HCT116 (cell line): ENCODE data around the gene F7. TPM values are rescaled to one million over a fixed set of nuclear protein-coding genes. Genes with fewer than 3 reads are reported as not detected.

Experiments used
- ATAC-seq: fragments of 200-7000 bp; cut with Tn5 transposase; 2 replicates; pipeline ENCODE4 v1.9.1; 2020; ENCODE audit warnings: mild to moderate bottlenecking, moderate library complexity
- BruUV-seq: library from RNA; stranded (reverse); fragments of 400-500 nt; replicated peaks from 2 replicates; lab custom pipeline; 2021; lab: Mats Ljungman, UMichigan
- CTCF ChIA-PET: fragments of 300-600 bp; sonication (Branson Sonifier 250); formaldehyde crosslinking; loops from one replicate; lab custom pipeline; 2021; ENCODE audit warnings: antibody characterized with exemption; lab: Charles Lee
- POLR2A ChIA-PET: fragments of 300-600, 350-600 bp; sonication (Branson Sonifier 250); formaldehyde crosslinking; loops from one replicate; lab custom pipeline; 2021; ENCODE audit warnings: antibody characterized with exemption; lab: Charles Lee
- RAD21 ChIA-PET, 2 experiments: fragments of 300-600 bp; sonication (Branson Sonifier 250); formaldehyde crosslinking; loops; one replicate each; lab custom pipeline; 2023; ENCODE audit warnings: low total read pairs in 2 of 2; ENCODE audit not compliant: uncharacterized antibody in 2 of 2, unreplicated experiment in 2 of 2, low non-redundant PET in 1 of 2; lab: Charles Lee
- DNase-seq: peaks from one replicate; pipeline ENCODE4 v3.0.0-alpha.2; 2010; ENCODE audit warnings: low read depth, low spot score
- H2AFZ ChIP-seq: fragments of 200-600 bp; shearing (Covaris generic), sonication (generic); 2 replicates; pipeline ENCODE4 v1.6.1; 2017; ENCODE audit warnings: low read depth, mixed run types, mixed read lengths, antibody characterized with exemption, low read length; ENCODE audit not compliant: poor library complexity, severe bottlenecking
- H3K27ac ChIP-seq: 2 replicates; pipeline ENCODE4 v1.5.1; 2012; ENCODE audit warnings: low read depth, low read length
- H3K27me3 ChIP-seq: fragments of 200-600 bp; sonication (generic); 2 replicates; pipeline ENCODE4 v1.6.1; 2016; ENCODE audit warnings: mixed run types, low read length, mixed read lengths; ENCODE audit not compliant: insufficient read depth
- H3K36me3 ChIP-seq, 2 experiments: fragments of 200-500 bp in 1 of 2; fragments of 200-600 bp in 1 of 2; sonication (Bioruptor generic) in 1 of 2; sonication (generic) in 1 of 2; 2 replicates each; pipeline versions ENCODE4 v1.5.1 to v1.6.1; 2014 to 2016; ENCODE audit warnings: low read length in 2 of 2, inconsistent platforms in 1 of 2, mixed read lengths in 1 of 2, mixed run types in 1 of 2; ENCODE audit not compliant: insufficient read depth in 2 of 2, control insufficient read depth in 1 of 2
- H3K4me1 ChIP-seq, 2 experiments: fragments of 200-600 bp in 1 of 2; sonication (generic) in 1 of 2; 2 replicates each; pipeline versions ENCODE4 v1.5.1 to v1.6.1; 2012 to 2017; ENCODE audit warnings: low read length in 2 of 2, inconsistent platforms in 1 of 2, mild to moderate bottlenecking in 1 of 2, mixed read lengths in 1 of 2, mixed run types in 1 of 2, moderate library complexity in 1 of 2; ENCODE audit not compliant: insufficient read depth in 2 of 2, control insufficient read depth in 1 of 2
- H3K4me2 ChIP-seq: fragments of 200-600 bp; sonication (generic); 2 replicates; pipeline ENCODE4 v1.6.1; 2017; ENCODE audit warnings: mixed run types, low read length, mixed read lengths
- H3K4me3 ChIP-seq, 2 experiments: fragments of 200-600 bp in 1 of 2; sonication (generic) in 1 of 2; replicated peaks in 1 of 2; 2 replicates each; pipeline ENCODE4 v1.5.1; 2011 to 2016; ENCODE audit warnings: low read length in 2 of 2, control low read depth in 1 of 2, low read depth in 1 of 2, mild to moderate bottlenecking in 1 of 2, mixed read lengths in 1 of 2, mixed run types in 1 of 2
- H3K79me2 ChIP-seq: fragments of 200-600 bp; sonication (generic); 2 replicates; pipeline ENCODE4 v1.6.1; 2017; ENCODE audit warnings: mild to moderate bottlenecking, mixed run types, low read length, moderate library complexity, mixed read lengths; ENCODE audit not compliant: insufficient read depth
- H3K9ac ChIP-seq: fragments of 200-600 bp; sonication (generic); 2 replicates; pipeline ENCODE4 v1.6.1; 2016; ENCODE audit warnings: low read length, mixed read lengths
- H3K9me2 ChIP-seq: fragments of 200-600 bp; sonication (generic), shearing (Covaris generic); 2 replicates; pipeline ENCODE4 v1.6.1; 2017; ENCODE audit warnings: mixed run types, mild to moderate bottlenecking, moderate library complexity; ENCODE audit not compliant: insufficient read depth
- H3K9me3 ChIP-seq, 2 experiments: fragments of 200-500 bp in 1 of 2; fragments of 200-600 bp in 1 of 2; sonication (Bioruptor generic) in 1 of 2; sonication (generic) in 1 of 2; 2 replicates each; pipeline ENCODE4 v1.6.1; 2014 to 2017; ENCODE audit warnings: low read length in 2 of 2, mixed read lengths in 2 of 2, inconsistent platforms in 1 of 2, low read depth in 1 of 2, mild to moderate bottlenecking in 1 of 2, mixed run types in 1 of 2, moderate library complexity in 1 of 2; ENCODE audit not compliant: control insufficient read depth in 1 of 2, insufficient read depth in 1 of 2
- H4K20me1 ChIP-seq: fragments of 200-600 bp; sonication (generic), shearing (Covaris generic); 2 replicates; pipeline ENCODE4 v1.6.1; 2017; ENCODE audit warnings: mixed run types, mild to moderate bottlenecking, moderate library complexity; ENCODE audit not compliant: insufficient read depth
- CEBPB ChIP-seq: IDR thresholded peaks from 2 replicates; pipeline ENCODE4 v1.6.1; 2012; ENCODE audit warnings: low read depth
- EZH2 ChIP-seq: fragments of 200-600 bp; sonication (generic); IDR thresholded peaks from 2 replicates; pipeline ENCODE4 v1.6.1; 2017; ENCODE audit warnings: antibody characterized with exemption, mixed run types
- REST ChIP-seq: IDR thresholded peaks from 2 replicates; pipeline ENCODE4 v1.6.1; 2012; ENCODE audit warnings: low read depth
- intact Hi-C: fragments of 100-400 bp; cut with micrococcal nuclease; formaldehyde crosslinking; loops from 2 replicates; pipeline ENCODE4 v1.10.0; 2022
- total RNA-seq: library from RNA; stranded (reverse); gene quantifications from one replicate; pipeline ENCODE4 v1.2.1, GENCODE V29; 2021; ENCODE audit not compliant: unreplicated experiment

F7 gene
- total RNA-seq, 1 experiment from 2014 or later = not detected

- TF ChIP-seq CEBPB = no peak
- no peak for TF ChIP-seq EZH2
- no peak for TF ChIP-seq REST
- TF ChIP-seq, all 23 proteins: peak for 0
- DNase-seq = no peak
- Histone ChIP-seq H3K4me2 (no peak overlapping the region), H3K9me2 (no peaks in the 10 kb centered on the region), H2AFZ (no peak overlapping the region), H3K27me3 (peaks cover 5% of the 10 kb centered on the region; the same call in 1 of the 2 replicates), H3K79me2 (no peaks in the 10 kb centered on the region), H4K20me1 (no peaks in the 10 kb centered on the region), H3K27ac (no peak overlapping the region), H3K9me3 (no peaks in the 10 kb centered on the region), H3K4me3 (no peak overlapping the region), H3K9ac (no peak overlapping the region), H3K4me1 (peaks cover 4 to 14% of the 10 kb centered on the region in 2 experiments; a peak in 3 of 4 replicates), H3K36me3 (no peaks in the 10 kb centered on the region)
- ChIA-PET RAD21 (no interaction called here), POLR2A (no interaction called here), CTCF (no interaction called here)
- no peak for ATAC-seq
- intact Hi-C loops = loop anchor here (5.0 kb wide), 1 partner anchor 87 kb away; no protein-coding TSS in a partner anchor
- BruUV-seq = no TSS peak
Measured at GRCh38 chr13:113124211-113124970, 18.8 kb downstream of the F7 start.
